Measurements from ENCODE around the gene OR51B5.
"Not testable (repeated sequence)": the region's sequence is repeated elsewhere in the genome, so short reads cannot be mapped to it uniquely, and the experiment has no call there.

Gene OR51B5

GRCh38 chr11:5335170-5335569 lies 8.2 kb downstream of the OR51B5 start:
- DNase-seq (ENCODE audit: low spot score): no peak

- DNase-seq (ENCODE audit: low spot score): no peak
Measured at GRCh38 chr11:5324197-5324596, 19.1 kb downstream of the OR51B5 start, which contains the start of gene OR51B2. Gene OR51B2 (minus strand): TSS chr11:5324297. CDS start chr11:5324297, 0 bp downstream.

GRCh38 chr11:5317292-5317691 lies 26.0 kb downstream of the OR51B5 start:
- no peak for DNase-seq (ENCODE audit: low spot score)

GRCh38 chr11:5313326-5314023 lies 29.8 kb downstream of the OR51B5 start:
- DNase-seq (ENCODE audit: low spot score): not testable (repeated sequence)

GRCh38 chr11:5310423-5310822 lies 32.9 kb downstream of the OR51B5 start:
- DNase-seq (ENCODE audit: low spot score): no peak

- DNase-seq (ENCODE audit: low spot score): no peak
Measured at GRCh38 chr11:5307256-5308019, 35.9 kb downstream of the OR51B5 start.

GRCh38 chr11:5304046-5304445 lies 39.3 kb downstream of the OR51B5 start:
- no peak for DNase-seq (ENCODE audit: low spot score)

- no peak for DNase-seq (ENCODE audit: low spot score)
Measured at GRCh38 chr11:5303626-5304025, 39.7 kb downstream of the OR51B5 start.

- DNase-seq (ENCODE audit: low spot score): no peak
Measured at GRCh38 chr11:5301846-5302245, 41.5 kb downstream of the OR51B5 start, which contains the start of gene OR51B4. Gene OR51B4 (minus strand): TSS chr11:5301946. CDS start chr11:5301946, 0 bp downstream.

- DNase-seq (ENCODE audit: low spot score): no peak
Measured at GRCh38 chr11:5300251-5300650, 43.1 kb downstream of the OR51B5 start.

GRCh38 chr11:5298451-5298850 lies 44.9 kb downstream of the OR51B5 start:
- DNase-seq (ENCODE audit: low spot score): no peak

GRCh38 chr11:5297721-5298323 lies 45.5 kb downstream of the OR51B5 start:
- no peak for DNase-seq (ENCODE audit: low spot score)

- DNase-seq (ENCODE audit: low spot score): not testable (repeated sequence)
Measured at GRCh38 chr11:5294342-5294995, 48.9 kb downstream of the OR51B5 start.

- DNase-seq (ENCODE audit: low spot score): no peak
Measured at GRCh38 chr11:5293028-5293427, 50.3 kb downstream of the OR51B5 start.
